Measurements from ENCODE around the gene POLR3C.
"Not testable (repeated sequence)": the region's sequence is repeated elsewhere in the genome, so short reads cannot be mapped to it uniquely, and the experiment has no call there.

POLR3C gene

GRCh38 chr1:145823565-145824498 is at the start of gene POLR3C, which contains the start of gene RNF115:
Gene POLR3C (plus strand): TSS chr1:145824200. CDS start chr1:145825777, 1,577 bp downstream.
Gene RNF115 (minus strand): TSS chr1:145824095. CDS start chr1:145823873, 222 bp downstream.
- peak; percentile 84 for DNase-seq

- DNase-seq: no peak
Observed at GRCh38 chr1:145777357-145778145, 46.4 kb upstream of the POLR3C start.

GRCh38 chr1:145778146-145778540 is 45.9 kb upstream of the POLR3C start:
- DNase-seq: no peak

- DNase-seq: no peak
Observed at GRCh38 chr1:145782272-145783099, 41.5 kb upstream of the POLR3C start.

- no peak for DNase-seq
Observed at GRCh38 chr1:145784409-145784808, 39.6 kb upstream of the POLR3C start.

- no peak for DNase-seq
Observed at GRCh38 chr1:145785547-145785946, 38.5 kb upstream of the POLR3C start.

GRCh38 chr1:145786271-145786670 is 37.7 kb upstream of the POLR3C start:
- no peak for DNase-seq

- no peak for DNase-seq
Observed at GRCh38 chr1:145788580-145788979, 35.4 kb upstream of the POLR3C start.

- not testable (repeated sequence) for DNase-seq
Observed at GRCh38 chr1:145791860-145792259, 32.1 kb upstream of the POLR3C start.

GRCh38 chr1:145792484-145792883 is 31.5 kb upstream of the POLR3C start:
- no peak for DNase-seq

GRCh38 chr1:145795257-145795881 is 28.6 kb upstream of the POLR3C start:
- DNase-seq: no peak

GRCh38 chr1:145796753-145797152 is 27.2 kb upstream of the POLR3C start:
- no peak for DNase-seq

GRCh38 chr1:145799806-145800205 is 24.2 kb upstream of the POLR3C start:
- no peak for DNase-seq

GRCh38 chr1:145804235-145805045 is 19.6 kb upstream of the POLR3C start:
- DNase-seq: no peak

- DNase-seq: no peak
Observed at GRCh38 chr1:145805057-145805456, 18.9 kb upstream of the POLR3C start.

GRCh38 chr1:145806408-145806807 is 17.6 kb upstream of the POLR3C start:
- DNase-seq: no peak

GRCh38 chr1:145806844-145807243 is 17.2 kb upstream of the POLR3C start:
- DNase-seq: no peak

- DNase-seq: not testable (repeated sequence)
Observed at GRCh38 chr1:145812977-145813810, 10.8 kb upstream of the POLR3C start.

GRCh38 chr1:145818095-145818494 is 5.9 kb upstream of the POLR3C start:
- DNase-seq: not testable (repeated sequence)

GRCh38 chr1:145822779-145823331 is 1.1 kb upstream of the POLR3C start:
- DNase-seq: not testable (repeated sequence)
